CD4-positive, alpha-beta T cell treated with Interleukin-21 for 1 hour (primary cell): ENCODE measurements around the gene ST6GALNAC1.
A peak's percentile ranks its signal among the peaks of the same experiment; 100 is the strongest.

Experiments used
- DNase-seq: peaks from one replicate; pipeline ENCODE4 v3.0.0-alpha.2; 2020

Gene ST6GALNAC1

DNA sequence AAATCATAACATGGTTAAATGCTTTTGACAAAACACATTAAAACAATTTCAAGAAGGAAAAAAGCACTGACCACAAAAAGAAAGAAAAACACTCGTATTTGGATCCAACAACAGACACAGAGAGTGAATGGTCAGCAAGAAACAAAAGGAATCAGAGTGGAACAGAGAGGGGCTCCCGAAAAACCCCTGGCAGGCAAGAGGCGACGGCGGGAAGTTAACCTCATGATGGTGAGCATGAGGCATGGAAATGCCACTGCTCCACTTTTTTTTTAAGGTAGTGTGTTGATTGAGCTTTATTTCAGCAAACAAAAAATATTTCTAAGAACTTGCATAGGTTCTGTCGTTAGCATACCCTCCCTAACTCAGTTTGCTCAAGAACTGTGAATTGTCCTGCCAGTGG, 32.1 kb upstream of the ST6GALNAC1 start:
- DNase-seq = no peak

DNA sequence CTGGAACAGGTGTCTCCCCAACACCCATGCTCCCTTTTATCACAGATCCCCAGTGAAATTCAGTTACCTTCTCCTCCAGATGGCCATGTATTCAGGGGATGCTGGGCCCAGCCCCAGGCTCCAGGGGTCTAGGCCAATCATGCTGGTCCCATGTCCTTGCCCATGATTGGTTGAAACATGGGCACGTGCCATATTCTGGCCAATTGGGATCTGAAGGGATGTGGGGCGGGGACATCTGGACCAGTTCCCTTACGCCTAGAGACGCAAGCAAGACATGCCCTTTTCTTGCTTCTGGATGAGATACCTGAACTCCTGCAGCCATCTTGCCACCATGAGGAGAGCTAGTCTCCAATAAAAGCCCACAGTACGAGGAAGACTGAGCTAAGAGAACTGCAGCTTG, 31.0 kb upstream of the ST6GALNAC1 start:
- DNase-seq = no peak

DNA sequence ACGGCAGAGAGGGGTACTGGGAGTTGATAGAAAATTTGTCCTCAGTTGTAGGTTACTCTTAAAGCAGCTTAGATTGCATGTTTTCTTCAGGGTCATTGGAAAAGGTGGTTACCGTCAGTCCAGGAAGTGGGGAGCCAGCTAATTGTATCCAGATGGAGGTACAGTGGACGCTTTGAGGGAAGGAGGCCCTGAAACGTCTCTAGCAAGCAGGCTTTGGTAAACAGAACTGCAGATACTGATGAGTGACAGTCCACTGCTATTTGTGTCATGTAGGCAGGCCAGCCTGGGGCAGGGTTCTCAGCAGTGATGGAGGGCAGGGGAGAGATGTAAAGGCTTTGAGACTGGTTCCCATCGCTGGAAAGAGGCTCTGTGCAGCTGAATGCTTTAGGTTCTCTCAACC, 30.2 kb upstream of the ST6GALNAC1 start:
- DNase-seq = no peak

DNA sequence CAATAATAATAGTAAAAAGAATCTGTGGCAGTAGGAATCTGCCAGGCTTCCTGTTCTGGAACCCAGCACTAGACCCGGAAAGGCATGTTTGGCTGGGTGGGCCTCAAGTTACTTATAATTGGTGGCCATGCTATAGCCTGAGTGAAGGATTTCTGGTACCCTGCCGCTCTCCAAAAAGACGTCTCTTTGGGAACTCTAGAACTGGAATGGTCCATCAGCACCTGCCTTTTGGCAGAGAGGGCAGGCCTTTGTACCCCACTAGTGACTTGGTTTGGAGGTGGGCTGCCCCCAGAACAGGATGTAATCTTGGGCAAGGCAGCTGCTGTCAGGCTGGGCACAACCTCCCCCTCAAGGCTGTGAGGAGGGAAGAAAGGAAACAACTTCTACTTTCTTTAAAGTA, 29.3 kb upstream of the ST6GALNAC1 start:
- no peak for DNase-seq

DNA sequence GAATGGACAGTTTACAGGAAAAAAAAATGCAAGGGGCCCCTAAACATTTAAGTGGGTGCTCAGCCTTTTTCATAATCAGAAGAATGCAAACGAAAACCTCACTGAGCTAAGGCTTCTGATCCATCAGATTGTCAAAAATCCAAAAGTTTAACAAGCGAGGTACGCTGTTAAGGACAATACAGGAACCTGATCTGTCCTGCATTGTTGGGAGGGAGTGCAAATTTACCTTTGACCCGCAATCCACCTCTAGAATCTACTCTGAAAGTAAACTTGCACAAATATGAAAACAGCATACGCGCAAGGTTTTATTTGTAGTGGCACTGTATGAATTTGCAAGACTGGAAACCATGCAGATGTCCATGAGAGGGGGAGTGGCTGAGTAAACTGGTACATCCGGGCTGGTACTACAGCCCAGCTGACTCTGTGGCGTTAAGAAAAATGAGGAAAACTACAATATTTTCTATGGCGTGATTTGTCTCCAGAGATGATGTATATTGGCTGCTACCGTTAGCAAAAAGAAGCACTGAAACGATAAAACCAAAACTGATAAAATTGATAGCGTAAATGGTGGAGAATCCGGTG, 28.8 kb upstream of the ST6GALNAC1 start:
- no peak for DNase-seq

DNA sequence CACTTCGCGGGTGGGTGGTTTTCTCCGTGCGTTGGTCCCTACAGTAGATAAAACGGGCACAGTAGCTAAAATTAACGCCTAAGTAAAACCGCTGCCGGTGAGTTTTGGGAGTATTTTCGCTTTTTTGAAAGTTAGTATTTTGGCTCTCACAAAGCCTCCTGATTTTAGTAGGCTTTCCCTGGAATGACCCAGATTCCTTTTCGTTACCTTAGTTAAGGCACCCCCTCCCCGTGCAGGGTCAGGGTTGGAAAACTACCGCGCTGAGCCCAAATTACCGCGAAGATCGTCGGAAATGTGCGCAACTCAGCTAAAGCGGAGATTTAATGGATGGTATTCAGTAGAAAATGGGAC, 28.3 kb upstream of the ST6GALNAC1 start:
- no peak for DNase-seq

DNA sequence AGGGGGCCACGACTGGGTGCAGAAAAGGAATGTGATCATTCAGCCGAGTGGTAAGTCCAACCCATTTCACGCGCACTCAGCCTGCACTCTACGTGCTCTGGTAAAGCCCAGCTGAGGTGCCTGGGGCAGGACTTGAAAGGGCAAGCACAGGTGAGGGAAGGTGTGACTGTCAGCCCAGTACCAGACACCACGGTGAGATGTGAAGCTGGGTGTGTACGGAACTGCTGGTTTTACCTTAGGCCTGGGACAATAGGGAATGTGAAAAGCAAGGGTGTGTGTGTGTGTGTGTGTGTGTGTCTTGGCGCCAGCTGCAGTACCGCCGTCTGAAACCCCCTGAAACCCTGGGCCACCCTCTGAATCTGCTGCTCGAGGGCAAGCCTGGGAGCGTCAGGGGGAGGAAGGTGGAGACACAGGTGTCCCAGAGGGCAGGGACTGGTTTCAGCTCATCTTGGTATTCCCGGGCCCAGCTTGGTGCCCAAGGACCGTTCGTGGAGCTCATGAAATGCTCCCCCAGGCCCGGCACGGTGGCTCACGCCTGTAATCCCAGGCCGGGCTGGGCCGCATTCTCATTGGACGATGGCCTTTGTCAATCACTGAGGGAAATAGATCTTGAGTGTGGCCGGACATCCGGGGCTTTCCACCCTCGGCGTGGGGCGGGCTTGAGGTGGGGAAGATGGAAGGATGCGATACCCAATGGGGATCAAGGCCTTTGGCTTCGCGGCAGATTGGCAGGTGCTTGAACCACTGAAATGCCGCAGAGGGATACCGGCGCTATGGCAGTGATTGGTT, 27.8 kb upstream of the ST6GALNAC1 start:
- peak; percentile 100 for DNase-seq

DNA sequence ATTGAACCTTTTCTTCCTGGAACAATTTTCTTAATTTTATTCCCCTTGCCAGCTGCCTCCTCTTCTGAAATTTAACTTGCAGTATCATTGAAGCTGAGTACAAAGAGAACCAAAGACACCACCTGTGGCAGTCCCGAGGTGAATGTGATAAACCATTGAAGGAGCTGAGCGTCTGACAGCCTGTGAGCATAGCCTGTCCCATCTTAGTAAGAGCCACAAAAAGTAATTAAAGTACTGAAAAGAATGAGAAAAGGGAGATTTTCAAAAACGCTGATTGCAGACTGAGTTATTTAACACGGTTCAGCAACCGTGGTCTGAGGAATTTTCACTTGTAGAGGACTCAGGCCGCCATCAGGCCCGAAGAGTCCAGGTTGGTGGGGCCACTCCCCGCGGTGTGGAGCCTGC, 27.2 kb upstream of the ST6GALNAC1 start:
- no peak for DNase-seq

DNA sequence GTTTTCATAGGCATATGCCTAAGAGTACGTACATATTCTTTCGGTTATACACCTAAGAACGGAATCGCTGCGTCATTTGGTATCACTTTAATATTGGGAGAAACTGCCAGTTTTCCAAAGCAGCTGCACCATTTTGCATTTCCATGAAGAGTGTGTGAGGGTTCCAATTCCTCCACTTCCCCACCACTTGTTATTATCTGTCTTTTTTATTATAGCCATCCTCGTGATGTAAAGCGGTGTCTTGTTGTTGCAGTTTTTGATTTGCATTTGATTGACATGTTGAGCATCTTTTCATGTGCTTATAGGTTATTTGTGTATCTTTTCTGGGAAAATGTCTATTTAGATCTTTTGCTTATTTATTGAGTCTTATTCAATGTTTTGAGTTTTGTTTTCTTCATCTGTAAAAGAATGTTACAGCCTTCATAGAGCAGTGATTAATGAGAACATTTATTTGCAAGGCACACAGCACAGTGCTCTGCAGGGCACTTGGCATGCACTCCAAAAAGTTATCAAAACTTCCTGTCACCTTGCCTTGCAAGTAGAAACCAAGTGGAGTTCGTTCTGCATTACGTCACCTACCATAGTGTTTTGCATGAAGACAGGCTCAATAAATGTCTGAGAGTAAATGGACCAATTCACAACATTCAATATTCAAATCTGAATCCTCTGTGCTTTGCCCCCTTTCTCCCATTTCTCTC, 26.6 kb upstream of the ST6GALNAC1 start:
- DNase-seq = no peak

DNA sequence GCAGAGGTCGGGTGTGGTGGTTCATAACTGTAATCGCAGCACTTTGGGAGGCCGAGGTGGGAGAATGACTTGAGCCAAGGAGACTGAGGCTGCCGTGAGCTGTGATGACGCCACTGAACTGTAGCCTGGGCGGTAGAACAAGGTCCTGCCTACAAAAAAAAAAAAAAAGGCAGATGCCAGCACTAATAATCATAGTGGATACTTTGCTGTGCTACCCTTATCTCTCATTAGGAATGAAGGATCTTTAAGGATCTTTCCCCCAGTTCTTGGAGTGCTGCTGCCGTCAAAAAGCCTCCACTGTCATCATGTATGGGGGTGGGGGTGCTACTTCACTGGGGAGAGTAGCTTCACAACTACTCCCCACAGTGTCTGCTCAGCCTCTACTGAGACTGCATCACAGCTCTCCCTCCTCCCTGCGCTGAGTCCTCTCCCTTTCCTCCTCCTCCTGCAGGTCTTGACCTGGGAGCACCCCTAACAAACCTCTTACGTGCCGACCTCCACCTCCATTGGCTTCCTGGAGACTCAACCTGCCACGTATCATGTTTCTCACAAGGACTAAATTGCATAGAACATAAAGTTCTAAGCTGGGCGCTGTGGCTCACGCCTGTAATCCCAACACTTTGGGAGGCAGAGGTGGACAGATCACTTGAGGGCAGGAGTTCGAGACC, 24.4 kb upstream of the ST6GALNAC1 start:
- DNase-seq = no peak

DNA sequence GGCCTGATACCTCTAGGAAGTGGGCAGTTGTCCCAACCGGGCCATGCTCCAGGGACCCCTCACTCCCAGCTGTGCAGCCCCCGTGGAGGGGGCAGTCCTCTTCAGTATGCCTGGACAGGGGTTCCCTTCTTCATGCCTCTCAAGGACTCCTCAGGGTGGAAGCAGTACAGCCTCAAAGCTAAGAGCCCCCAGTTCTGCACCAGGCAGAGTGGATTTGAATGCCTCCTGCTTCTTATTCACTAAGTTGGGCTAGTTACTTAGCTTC, 23.9 kb upstream of the ST6GALNAC1 start:
- no peak for DNase-seq

DNA sequence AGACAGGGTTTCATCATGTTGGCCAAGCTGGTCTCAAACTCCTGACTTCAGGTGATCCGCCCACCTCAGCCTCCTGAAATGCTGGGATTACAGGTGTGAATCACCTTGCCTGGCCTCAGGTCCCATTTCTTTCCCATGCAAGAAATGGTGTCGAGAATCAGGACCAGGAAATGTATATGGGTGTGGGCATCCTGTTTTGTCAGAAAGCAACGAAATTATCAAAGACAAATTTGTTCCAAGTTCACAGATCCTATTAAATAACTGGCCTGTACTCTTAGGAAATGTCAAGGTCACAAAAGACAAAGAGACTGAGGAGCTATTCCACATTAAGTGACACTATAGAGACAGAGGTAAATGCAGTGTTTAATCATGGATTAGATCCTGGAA, 17.1 kb upstream of the ST6GALNAC1 start:
- no peak for DNase-seq

DNA sequence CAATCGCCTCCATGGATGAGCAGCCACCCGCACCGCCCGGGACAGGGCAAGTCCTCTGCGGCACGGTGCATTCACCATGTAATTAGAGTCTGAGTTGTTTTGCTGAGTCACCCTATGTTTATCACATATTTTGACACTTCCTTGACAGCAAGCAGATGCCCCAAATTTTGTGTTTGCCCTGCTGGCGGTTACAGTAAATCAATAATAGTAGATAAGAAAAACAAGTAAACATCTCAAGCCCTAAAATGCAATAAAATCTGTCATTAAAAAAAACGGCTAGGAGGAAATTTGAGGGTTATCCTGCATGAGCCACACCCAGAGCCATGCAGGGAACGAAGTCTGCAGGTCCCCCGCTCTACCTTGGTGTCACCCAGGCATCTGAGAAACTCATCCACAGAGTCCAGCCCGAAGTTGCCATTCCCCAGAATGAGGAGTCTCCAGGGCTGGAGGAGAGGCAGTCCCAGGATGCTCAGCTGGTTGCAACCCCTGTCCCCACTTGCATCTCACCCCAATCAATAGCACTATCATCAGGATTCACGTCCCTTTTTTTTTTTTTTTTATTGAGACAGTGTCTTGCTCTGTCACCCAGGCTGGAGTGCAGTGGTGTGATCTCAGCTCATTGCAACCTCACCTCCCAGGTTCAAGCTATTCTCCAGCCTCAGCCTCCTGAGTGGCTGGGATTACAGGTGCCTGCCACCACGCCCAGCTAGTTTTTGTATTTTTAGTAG, 16.5 kb upstream of the ST6GALNAC1 start:
- DNase-seq = peak; percentile 47

DNA sequence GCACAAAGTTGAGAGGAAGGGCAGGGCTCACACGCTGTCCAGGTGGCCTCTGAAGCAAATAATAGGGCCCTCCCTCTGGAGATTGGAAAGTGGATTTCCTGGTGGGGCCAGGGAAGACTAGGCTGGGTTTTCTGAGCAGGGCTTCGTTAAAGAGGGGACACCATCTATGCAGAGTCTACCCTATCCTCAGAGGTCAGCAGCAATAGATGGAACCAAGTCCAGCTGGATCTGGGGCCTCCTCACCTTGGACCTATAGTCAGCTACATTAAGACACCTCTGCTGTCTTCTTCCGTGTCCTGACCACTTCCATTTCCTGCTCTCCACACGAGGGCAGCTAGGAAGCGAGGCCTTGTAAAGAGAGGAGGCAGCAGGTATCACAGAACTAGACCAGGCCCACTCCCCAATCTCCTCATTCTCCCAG, 14.7 kb upstream of the ST6GALNAC1 start:
- peak; percentile 20 for DNase-seq

DNA sequence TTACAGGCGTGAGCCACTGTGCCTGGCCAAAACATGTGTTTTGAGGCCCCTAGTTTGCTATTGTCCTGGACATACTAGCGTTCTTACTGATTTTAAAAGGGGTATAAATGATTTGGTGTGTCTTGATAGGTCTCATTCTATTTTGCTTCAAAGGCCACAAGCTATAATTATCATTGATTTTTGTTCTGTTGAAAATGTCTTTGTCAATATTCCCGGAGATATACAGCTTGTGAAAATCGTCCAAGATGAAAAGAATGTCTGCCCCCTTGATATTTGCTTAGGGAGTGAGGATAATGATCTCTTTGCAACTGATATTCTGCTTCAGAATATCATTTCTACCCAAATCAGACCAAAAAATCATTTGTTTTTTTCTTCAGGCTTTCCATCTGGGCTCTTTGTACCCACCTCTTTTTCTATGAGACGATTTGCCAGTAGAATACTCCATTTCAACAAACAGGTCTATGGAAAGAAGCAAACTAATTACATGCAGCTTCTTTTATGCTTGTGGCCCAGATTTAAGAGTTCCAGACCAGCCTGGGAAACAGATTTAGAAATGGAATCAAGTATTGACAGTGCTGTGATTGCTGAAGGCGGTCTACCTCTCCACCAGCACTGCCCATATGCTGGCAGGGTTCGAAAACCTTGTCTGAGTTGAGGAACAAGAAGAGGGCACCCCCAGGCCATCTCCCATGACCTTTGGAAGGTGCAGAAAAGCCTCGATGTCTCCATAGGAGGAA, 14.1 kb upstream of the ST6GALNAC1 start:
- DNase-seq = no peak

DNA sequence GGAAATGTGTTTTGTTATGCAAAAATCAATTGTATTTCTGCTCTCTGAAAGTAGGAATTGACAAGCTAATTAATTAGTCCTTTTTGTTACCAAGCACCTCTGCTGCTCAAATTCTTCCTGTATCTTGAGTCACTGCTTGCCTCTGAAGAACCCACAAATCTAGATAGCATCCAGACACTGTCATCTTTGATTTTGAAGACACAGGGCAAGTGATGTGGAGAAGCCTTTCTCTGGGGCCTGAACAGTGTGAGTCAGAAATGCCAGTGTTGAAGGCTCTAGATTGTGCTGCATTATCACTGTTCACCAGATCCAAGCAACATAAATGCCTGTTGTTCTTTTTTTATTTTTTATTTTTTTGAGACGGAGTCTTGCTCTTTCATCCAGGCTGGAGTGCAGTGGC, 10.9 kb upstream of the ST6GALNAC1 start:
- no peak for DNase-seq

DNA sequence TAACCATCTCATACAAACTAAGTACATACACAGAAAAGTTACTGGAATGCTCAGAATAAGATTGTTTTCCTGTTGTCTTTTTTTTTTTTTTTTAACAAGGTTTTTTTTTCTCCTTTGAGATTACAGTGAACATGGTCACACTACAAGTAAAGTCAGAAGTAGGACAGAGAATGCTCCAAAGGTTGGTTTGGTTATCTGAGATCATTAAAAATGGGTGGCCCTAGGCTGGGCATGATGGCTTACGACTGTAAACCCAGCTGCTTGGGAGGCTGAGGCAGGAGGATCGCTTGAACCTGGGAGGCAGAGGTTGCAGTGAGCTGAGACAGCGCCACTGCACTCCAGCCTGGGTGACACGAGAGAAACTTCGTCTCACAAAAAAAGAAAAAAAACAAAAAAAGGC, 6.9 kb upstream of the ST6GALNAC1 start:
- no peak for DNase-seq

DNA sequence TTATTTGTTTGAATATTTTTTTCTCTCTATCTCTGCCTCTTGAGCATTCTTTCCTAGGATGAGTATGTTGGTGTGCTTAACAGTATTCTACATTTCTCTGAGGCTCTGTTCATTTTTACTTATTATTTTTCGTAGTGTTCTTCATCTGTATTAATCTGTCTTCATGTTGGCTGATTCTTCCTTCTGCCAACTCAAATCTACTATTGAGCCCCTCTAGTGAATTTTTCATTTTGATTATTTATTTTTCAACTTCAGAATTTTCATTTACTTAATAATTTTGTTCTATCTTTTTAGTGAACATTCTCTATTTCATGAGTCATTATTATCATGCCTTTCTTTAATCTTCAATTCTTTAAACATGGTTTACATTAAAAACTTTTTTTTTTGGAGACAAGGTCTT, 3.2 kb upstream of the ST6GALNAC1 start:
- DNase-seq = no peak

DNA sequence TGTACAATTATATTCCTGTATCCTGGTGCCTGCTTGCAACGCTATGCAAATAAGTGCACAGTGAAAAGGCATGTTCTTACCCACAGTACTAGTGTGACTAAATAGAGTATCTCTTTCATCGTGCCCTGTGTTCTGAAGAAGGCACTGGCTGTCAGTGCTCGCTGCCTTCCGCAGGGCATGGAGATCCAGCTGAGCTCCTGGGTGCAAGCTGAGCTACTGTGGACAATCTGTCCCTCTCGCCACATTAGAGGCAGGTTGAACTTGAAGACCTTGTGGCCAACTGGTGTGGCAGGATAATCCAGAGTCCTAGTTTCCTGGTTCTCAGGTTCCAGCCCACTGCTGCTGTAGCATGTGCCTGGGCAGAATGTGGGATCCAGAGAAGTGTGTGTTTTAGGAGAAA, 1.9 kb upstream of the ST6GALNAC1 start:
- DNase-seq = no peak

DNA sequence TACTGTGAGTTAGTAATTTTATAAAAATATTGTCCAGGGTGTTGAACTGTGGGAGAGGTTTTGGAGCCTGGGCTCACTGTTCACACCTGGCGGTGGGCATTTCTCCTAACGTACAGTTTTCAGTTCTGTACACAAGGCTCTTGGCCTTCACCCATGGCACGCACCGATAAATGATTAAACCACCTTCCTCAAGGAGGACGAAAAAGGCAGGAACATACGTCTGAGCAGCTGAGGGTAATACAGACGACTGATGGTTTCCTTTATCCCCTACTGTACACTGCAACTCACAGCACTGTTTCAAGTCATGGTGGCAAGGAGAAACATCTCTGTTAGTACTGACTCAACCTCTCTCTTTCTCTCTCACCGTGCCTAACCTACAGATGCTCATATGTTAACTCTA, 1.4 kb upstream of the ST6GALNAC1 start:
- no peak for DNase-seq

DNA sequence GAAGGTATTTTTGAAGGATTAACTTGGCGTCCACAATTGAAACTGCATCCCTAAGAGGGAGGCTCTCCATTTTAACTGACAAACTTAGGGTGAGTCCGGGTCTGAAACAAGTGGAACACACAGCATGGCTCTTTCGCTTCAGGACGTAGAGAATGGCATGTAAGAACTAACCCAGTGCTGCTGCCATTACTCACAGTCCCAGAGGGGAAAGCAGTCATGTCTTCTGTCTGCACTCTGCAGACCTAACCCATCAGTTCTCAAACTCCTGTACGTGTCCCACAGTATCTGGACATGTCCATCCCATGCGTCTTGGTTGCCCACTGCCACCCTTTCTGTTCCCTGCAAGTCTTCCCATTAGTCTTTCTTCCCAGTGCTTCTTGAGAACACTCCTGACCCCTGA, 563 bp downstream of the ST6GALNAC1 start:
- no peak for DNase-seq

DNA sequence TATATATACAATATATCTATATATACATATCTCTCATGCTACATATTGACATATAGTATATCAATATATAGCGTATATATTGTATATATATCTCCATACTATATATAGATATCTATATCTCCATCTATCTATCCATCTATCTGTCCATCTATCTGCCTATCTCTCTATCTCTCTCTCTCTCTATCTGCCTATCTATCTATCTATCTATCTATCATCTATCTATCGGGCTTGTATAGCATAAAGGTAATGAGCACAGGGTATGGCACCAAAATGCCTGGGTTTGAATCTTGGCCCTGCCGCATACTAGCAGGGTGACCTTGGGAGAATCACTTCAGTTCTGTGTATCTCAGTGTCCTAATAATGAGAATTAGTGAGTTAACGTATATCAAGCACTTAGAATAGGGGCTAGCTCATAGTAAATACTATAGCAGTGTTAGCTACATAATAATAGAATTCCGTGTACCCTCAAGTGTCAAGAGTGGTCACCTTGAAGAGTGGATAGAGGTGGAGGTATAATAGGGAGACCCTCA, 1.5 kb downstream of the ST6GALNAC1 start:
- no peak for DNase-seq
